ENCODE data around the gene DIDO1.

The DIDO1 gene

DNA sequence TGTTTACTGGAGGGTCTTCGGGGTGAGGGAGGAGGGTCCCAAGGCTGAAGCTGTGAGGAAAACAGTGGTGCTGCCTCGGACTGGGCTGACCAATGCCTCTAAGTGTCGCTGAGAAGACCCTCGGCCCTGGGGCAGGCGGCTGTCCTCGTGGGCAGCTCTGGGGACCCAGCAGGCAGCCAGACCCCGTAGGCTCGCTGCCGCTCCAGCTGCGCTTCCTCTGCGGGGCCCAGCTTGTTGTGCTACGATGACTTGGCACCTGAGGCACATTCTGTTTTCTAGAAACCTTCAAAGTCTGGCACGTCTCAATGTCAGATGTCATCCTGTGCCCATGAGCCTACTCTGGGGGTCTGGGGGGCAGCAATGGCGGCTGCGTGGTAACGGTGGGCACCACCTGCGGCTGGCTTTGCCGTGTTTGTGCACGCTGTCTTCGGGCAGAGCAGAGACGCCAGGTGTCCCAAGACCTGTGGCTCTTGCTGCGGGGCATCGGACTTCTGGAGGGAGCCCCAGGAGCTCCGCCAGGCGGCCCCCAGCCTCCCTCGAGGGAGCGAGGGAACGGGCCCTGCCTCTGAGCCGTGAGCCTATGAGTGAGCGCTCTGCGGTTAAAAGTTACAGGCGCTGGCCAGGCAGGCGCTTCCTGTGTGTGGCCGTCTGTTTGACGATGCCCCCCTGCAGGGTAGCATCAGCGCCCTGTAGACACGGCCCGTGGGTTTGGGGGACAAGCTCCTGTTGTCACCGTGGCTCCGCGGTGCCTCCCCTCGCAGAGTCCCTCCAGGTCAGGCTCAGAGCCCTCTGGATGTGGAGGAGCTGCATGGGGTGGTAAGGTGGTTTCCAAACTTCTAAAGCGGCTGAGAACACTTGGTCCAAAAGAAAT is 33.0 kb upstream of the DIDO1 start:
- H3K4me3 ChIP-seq (ENCODE audit: low read depth, low read length), result no peak overlapping the region
- TF ChIP-seq CTCF (IDR thresholded peaks at IDR 0.05; ENCODE audit: insufficient read depth, low read length, missing control alignments), result no peak
- no peak for DNase-seq (ENCODE audit: low read depth, low spot score)
- CTCF ChIA-PET, result interaction anchor here (0.9 to 1.5 kb wide), 4 partner anchors 11 to 50 kb away, joined by 3 to 4 read pairs (median 4); no protein-coding TSS in a partner anchor
- POLR2A ChIA-PET, result no interaction called here

DNA sequence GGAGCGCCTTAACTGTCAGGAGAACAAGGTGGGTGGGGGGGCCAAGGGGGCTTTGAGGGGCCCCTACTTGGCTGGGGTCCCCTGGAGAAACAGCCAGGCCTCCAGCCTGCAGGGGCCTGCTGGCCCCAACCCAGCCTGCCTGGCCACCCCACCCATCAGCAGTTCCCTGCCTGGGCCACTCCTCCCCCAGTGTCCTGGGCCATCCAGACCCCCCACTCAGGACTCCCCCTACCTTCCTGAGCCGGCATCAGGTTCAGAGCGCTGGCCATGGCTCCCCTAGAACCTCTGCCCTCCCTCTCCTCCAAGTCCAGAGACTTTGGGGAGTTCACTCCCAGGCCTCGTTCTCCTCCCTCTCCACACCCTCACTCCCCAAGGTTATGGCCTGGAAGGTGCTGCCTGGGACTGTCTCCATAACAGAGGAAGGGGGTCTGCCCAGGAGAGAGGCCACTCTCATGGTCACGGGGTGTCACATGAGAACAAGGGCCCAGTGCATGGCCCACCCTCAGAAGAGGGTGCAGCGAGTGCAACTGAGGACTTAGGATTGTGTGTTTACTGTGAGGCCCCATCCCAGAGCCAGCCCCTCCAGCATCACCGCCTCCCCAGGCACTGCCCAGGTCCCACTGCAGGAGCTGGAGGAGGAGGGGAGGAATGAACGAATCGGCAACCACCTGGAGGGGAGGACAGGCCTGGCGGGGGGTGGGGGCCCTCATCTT is 32.2 kb upstream of the DIDO1 start:
- DNase-seq (ENCODE audit: low read depth, low spot score), result no peak
- TF ChIP-seq CTCF (IDR thresholded peaks at IDR 0.05; ENCODE audit: insufficient read depth, low read length, missing control alignments), result no peak
- POLR2A ChIA-PET, result no interaction called here
- CTCF ChIA-PET, result interaction anchor here (1.1 to 1.5 kb wide), 2 partner anchors 14 to 50 kb away, joined by 3 to 4 read pairs; no protein-coding TSS in a partner anchor
- no peak overlapping the region for H3K4me3 ChIP-seq (ENCODE audit: low read depth, low read length)

GRCh38 chr20:62957136-62958117 is 31.1 kb upstream of the DIDO1 start:
- no peak for DNase-seq (ENCODE audit: low read depth, low spot score)
- POLR2A ChIA-PET, result no interaction called here
- no peak overlapping the region for H3K4me3 ChIP-seq (ENCODE audit: low read depth, low read length)
- CTCF ChIA-PET, result interaction anchor here (1.4 kb wide), 1 partner anchor 13 kb away, joined by 4 read pairs; no protein-coding TSS in a partner anchor
- TF ChIP-seq CTCF (IDR thresholded peaks at IDR 0.05; ENCODE audit: insufficient read depth, low read length, missing control alignments), result no peak

GRCh38 chr20:62956387-62957135 is 30.3 kb upstream of the DIDO1 start:
- CTCF ChIA-PET, result interaction anchor here (1.4 kb wide), 1 partner anchor 14 kb away, joined by 4 read pairs; no protein-coding TSS in a partner anchor
- no peak overlapping the region for H3K4me3 ChIP-seq (ENCODE audit: low read depth, low read length)
- POLR2A ChIA-PET, result interaction anchor here (1.1 kb wide), 1 partner anchor 14 kb away, joined by 3 read pairs; no protein-coding TSS in a partner anchor
- no peak for DNase-seq (ENCODE audit: low read depth, low spot score)
- no peak for TF ChIP-seq CTCF (IDR thresholded peaks at IDR 0.05; ENCODE audit: insufficient read depth, low read length, missing control alignments)

DNA sequence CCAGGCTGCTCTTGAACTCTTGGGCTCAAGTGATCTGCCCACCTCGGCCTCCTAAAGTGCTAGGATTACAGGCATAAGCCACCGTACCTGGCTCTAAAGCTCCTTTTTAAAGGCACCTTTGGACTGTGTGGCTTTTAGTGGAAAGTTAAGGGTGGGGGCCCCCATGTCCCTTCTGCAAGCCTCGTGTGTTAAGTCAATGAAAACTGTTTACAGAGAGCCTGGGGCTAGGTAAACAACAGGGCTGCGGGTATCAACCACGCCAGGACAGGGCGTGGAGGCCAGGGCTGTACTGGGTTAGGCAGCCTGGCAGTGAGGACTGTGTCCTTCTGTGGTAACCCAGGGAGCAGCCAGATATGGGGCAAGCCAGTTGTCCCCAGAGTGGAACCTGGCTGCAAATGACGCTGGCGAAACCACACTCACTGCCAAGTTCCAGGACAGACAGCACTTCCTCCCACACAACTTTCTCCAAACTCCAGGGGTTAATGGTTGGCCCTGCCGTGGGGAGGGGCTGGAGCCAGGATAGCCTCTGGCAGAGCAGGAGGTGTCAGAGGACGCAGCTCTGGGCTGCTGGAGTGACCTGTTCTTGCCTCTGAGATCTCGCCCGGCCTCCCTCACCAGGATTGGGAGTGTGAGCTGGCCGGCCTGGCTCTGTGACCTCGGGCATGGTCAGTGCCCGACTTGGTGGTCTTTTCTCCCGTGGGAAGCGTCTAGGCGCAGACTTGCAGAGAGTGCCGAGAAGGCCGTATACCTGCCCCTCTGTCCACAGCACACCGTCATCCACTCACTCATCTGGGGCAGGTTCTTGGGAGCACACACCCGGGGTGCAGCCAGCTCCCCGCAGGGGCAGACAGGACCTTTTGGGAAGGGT is 29.4 kb upstream of the DIDO1 start:
- no peak for TF ChIP-seq CTCF (IDR thresholded peaks at IDR 0.05; ENCODE audit: insufficient read depth, low read length, missing control alignments)
- no peak overlapping the region for H3K4me3 ChIP-seq (ENCODE audit: low read depth, low read length)
- no peak for DNase-seq (ENCODE audit: low read depth, low spot score)
- ChIA-PET POLR2A (interaction anchor here (1.1 kb wide), 1 partner anchor 15 kb away, joined by 3 read pairs; no protein-coding TSS in a partner anchor), CTCF (interaction anchor here (0.7 to 3.7 kb wide), 3 partner anchors 14 to 20 kb away, joined by 3 to 16 read pairs (median 4); no protein-coding TSS in a partner anchor)

Data from AG04449 (cell line).